AG04449 (cell line): ENCODE measurements around the gene ZBTB40.

Experiments used
- CTCF ChIA-PET: fragments of 350-600 bp; formaldehyde crosslinking; extraction: SDS; loops from one replicate; lab custom pipeline; 2021; ENCODE audit warnings: antibody characterized with exemption; lab: Yijun Ruan, JAX
- POLR2A ChIA-PET: fragments of 400-600, 350-600 bp; formaldehyde crosslinking; extraction: SDS; loops from one replicate; lab custom pipeline; 2020; ENCODE audit warnings: antibody characterized with exemption, inconsistent platforms; lab: Yijun Ruan, JAX
- DNase-seq: peaks from one replicate; pipeline ENCODE4 v3.0.0-alpha.2; 2010; ENCODE audit warnings: low read depth, low spot score
- H3K4me3 ChIP-seq: 2 replicates; pipeline ENCODE4 v1.5.1; 2011; ENCODE audit warnings: low read depth, mild to moderate bottlenecking, control low read depth, low read length
- CTCF ChIP-seq: IDR thresholded peaks from one replicate; pipeline ENCODE4 v1.5.1; 2011; ENCODE audit warnings: mild to moderate bottlenecking, moderate library complexity, low read length, control low read depth, inconsistent platforms; ENCODE audit not compliant: insufficient read depth; ENCODE audit errors: missing control alignments

The ZBTB40 gene

GRCh38 chr1:22535399-22535798 is 83.7 kb downstream of the ZBTB40 start:
- TF ChIP-seq CTCF, result no peak
- CTCF ChIA-PET, result no interaction called here
- POLR2A ChIA-PET, result no interaction called here
- DNase-seq, result no peak
- H3K4me3 ChIP-seq, result no peak overlapping the region

- ChIA-PET POLR2A (no interaction called here), CTCF (no interaction called here)
- DNase-seq, result no peak
- no peak for TF ChIP-seq CTCF
- H3K4me3 ChIP-seq, result no peak overlapping the region
Observed at GRCh38 chr1:22536506-22536905, 84.9 kb downstream of the ZBTB40 start.

- no peak for DNase-seq
- ChIA-PET POLR2A (no interaction called here), CTCF (no interaction called here)
- TF ChIP-seq CTCF, result no peak
- no peak overlapping the region for H3K4me3 ChIP-seq
Observed at GRCh38 chr1:22537441-22538139, 85.9 kb downstream of the ZBTB40 start.

GRCh38 chr1:22539510-22540118 is 88.0 kb downstream of the ZBTB40 start:
- ChIA-PET POLR2A (no interaction called here), CTCF (no interaction called here)
- DNase-seq, result no peak
- no peak overlapping the region for H3K4me3 ChIP-seq
- TF ChIP-seq CTCF, result no peak

GRCh38 chr1:22540337-22540736 is 88.7 kb downstream of the ZBTB40 start:
- POLR2A ChIA-PET, result no interaction called here
- no peak overlapping the region for H3K4me3 ChIP-seq
- CTCF ChIA-PET, result no interaction called here
- no peak for TF ChIP-seq CTCF
- DNase-seq, result no peak

- ChIA-PET CTCF (interaction anchor here (1.2 kb wide), 1 partner anchor 10 kb away, joined by 3 read pairs; no protein-coding TSS in a partner anchor), POLR2A (no interaction called here)
- no peak for DNase-seq
- H3K4me3 ChIP-seq, result no peak overlapping the region
- TF ChIP-seq CTCF, result no peak
Observed at GRCh38 chr1:22542886-22543285, 91.2 kb downstream of the ZBTB40 start.
